Right ventricle myocardium superior (tissue), 1 donor: ENCODE measurements around the gene ZMIZ1. TPM values are rescaled to one million over a fixed set of nuclear protein-coding genes. Genes with fewer than 3 reads are reported as not detected.

Source experiments
- ATAC-seq: fragments of 200-7000 bp; cut with Tn5 transposase; one replicate; pipeline ENCODE4 v1.9.1; 2020; ENCODE audit warnings: mild to moderate bottlenecking; ENCODE audit not compliant: poor library complexity
- DNase-seq: peaks from one replicate; pipeline ENCODE4 v3.0.0-alpha.2; 2020
- intact Hi-C: fragments of 100-400 bp; cut with DNase I; formaldehyde crosslinking; loops from one replicate; pipeline ENCODE4 v1.11.2; 2022
- total RNA-seq: library from RNA; stranded (reverse); fragmentation: NEBNext Ultra II Directional; extraction: Animal tissue kit (Norgen Biotek cat#: 25700); gene quantifications from one replicate; pipeline ENCODE4 v1.2.1, GENCODE V29; 2021
- donor health status: DM: no; HTN: yes; CAD: no; lungs with severe emphysema.

The ZMIZ1 gene
- total RNA-seq, 1 donor from 2014 or later, result 44.8 TPM

- DNase-seq (no peak), ATAC-seq (no peak)
- intact Hi-C loops, result loop anchor here (5.0 kb wide), 1 partner anchor 33 kb away; no protein-coding TSS in a partner anchor
These were observed 165.9 kb downstream of the ZMIZ1 start for GRCh38 chr10:79234391-79235315.

GRCh38 chr10:79235765-79236432, 167.1 kb downstream of the ZMIZ1 start:
- intact Hi-C loops, result no loop called here
- ATAC-seq, result no peak

GRCh38 chr10:79236433-79236765, 167.6 kb downstream of the ZMIZ1 start:
- intact Hi-C loops, result no loop called here
- ATAC-seq (no peak), DNase-seq (no peak)

More at GRCh38 chr10:79235765-79236432, 167.1 kb downstream of the ZMIZ1 start:
- DNase-seq, result no peak

GRCh38 chr10:79237454-79238157, 168.8 kb downstream of the ZMIZ1 start:
- DNase-seq (no peak), ATAC-seq (no peak)
- intact Hi-C loops, result no loop called here

- intact Hi-C loops, result no loop called here
- no peak for DNase-seq
- no peak for ATAC-seq
These were observed 169.4 kb downstream of the ZMIZ1 start for GRCh38 chr10:79238158-79238520.

- DNase-seq, result no peak
- ATAC-seq, result no peak
- intact Hi-C loops, result no loop called here
These were observed 169.8 kb downstream of the ZMIZ1 start for GRCh38 chr10:79238606-79239005.

- DNase-seq (peak; percentile 66), ATAC-seq (no peak)
- intact Hi-C loops, result no loop called here
These were observed 170.6 kb downstream of the ZMIZ1 start for GRCh38 chr10:79239275-79239779.

GRCh38 chr10:79239924-79240581, 171.3 kb downstream of the ZMIZ1 start:
- no peak for DNase-seq
- ATAC-seq, result no peak
- intact Hi-C loops, result no loop called here

- intact Hi-C loops, result no loop called here
- no peak for DNase-seq
- no peak for ATAC-seq
These were observed 172.8 kb downstream of the ZMIZ1 start for GRCh38 chr10:79241629-79241989.

GRCh38 chr10:79241990-79242619, 173.3 kb downstream of the ZMIZ1 start:
- ATAC-seq (peak; percentile 50), DNase-seq (peak; percentile 87)
- intact Hi-C loops, result no loop called here

GRCh38 chr10:79242620-79243152, 173.9 kb downstream of the ZMIZ1 start:
- intact Hi-C loops, result no loop called here
- DNase-seq, result peak; percentile 81
- ATAC-seq, result peak; percentile 30

- intact Hi-C loops, result no loop called here
- ATAC-seq, result no peak
- no peak for DNase-seq
These were observed 174.7 kb downstream of the ZMIZ1 start for GRCh38 chr10:79243181-79244067.

GRCh38 chr10:79244068-79244442, 175.3 kb downstream of the ZMIZ1 start:
- DNase-seq (no peak), ATAC-seq (no peak)
- intact Hi-C loops, result no loop called here

- DNase-seq (no peak), ATAC-seq (no peak)
- intact Hi-C loops, result no loop called here
These were observed 176.2 kb downstream of the ZMIZ1 start for GRCh38 chr10:79244841-79245504.

- DNase-seq (no peak), ATAC-seq (no peak)
- intact Hi-C loops, result no loop called here
These were observed 176.9 kb downstream of the ZMIZ1 start for GRCh38 chr10:79245539-79246208.

GRCh38 chr10:79246209-79246581, 177.4 kb downstream of the ZMIZ1 start:
- peak; percentile 89 for DNase-seq
- intact Hi-C loops, result no loop called here

More at GRCh38 chr10:79246209-79246581, 177.4 kb downstream of the ZMIZ1 start:
- peak; percentile 57 for ATAC-seq
